Calu3 (cell line): ENCODE results near the gene LMX1A. TPM values are rescaled to one million over a fixed set of nuclear protein-coding genes. Genes with fewer than 3 reads are reported as not detected.

ENCODE experiments used
- BruUV-seq: library from RNA; stranded (reverse); fragments of 400-500 nt; replicated peaks from 2 replicates; lab custom pipeline; 2021; lab: Mats Ljungman, UMichigan
- CTCF ChIA-PET: fragments of 300-600 bp; sonication (Branson Sonifier 250); formaldehyde crosslinking; loops from one replicate; lab custom pipeline; 2022; ENCODE audit warnings: antibody characterized with exemption; lab: Charles Lee
- DNase-seq: peaks from one replicate; pipeline ENCODE4 v3.0.0; 2022
- H3K27ac Mint-ChIP-seq: one replicate; pipeline ENCODE4 v1.8.0; 2022; ENCODE audit warnings: mixed read lengths; ENCODE audit not compliant: unreplicated experiment
- H3K27me3 Mint-ChIP-seq: one replicate; pipeline ENCODE4 v1.8.0; 2022; ENCODE audit warnings: mixed read lengths; ENCODE audit not compliant: unreplicated experiment
- H3K36me3 Mint-ChIP-seq: one replicate; pipeline ENCODE4 v1.8.0; 2022; ENCODE audit warnings: mild to moderate bottlenecking, moderate library complexity, mixed read lengths; ENCODE audit not compliant: insufficient read depth, unreplicated experiment
- H3K4me1 Mint-ChIP-seq: one replicate; pipeline ENCODE4 v1.8.0; 2022; ENCODE audit warnings: mild to moderate bottlenecking, low read depth, mixed read lengths; ENCODE audit not compliant: unreplicated experiment
- H3K4me3 Mint-ChIP-seq: one replicate; pipeline ENCODE4 v1.8.0; 2022; ENCODE audit warnings: mild to moderate bottlenecking, low read depth, moderate library complexity, mixed read lengths; ENCODE audit not compliant: unreplicated experiment
- H3K9me3 Mint-ChIP-seq: one replicate; pipeline ENCODE4 v1.8.0; 2022; ENCODE audit warnings: low read depth, mixed read lengths; ENCODE audit not compliant: unreplicated experiment
- CTCF ChIP-seq: fragments of 200-600 bp; IDR thresholded peaks from one replicate; pipeline ENCODE4 v1.8.0; 2022; ENCODE audit warnings: antibody characterized with exemption; ENCODE audit not compliant: unreplicated experiment
- intact Hi-C: fragments of 100-400 bp; cut with micrococcal nuclease; formaldehyde crosslinking; loops from one replicate; pipeline ENCODE4 v1.10.0; 2022; ENCODE audit not compliant: unreplicated experiment
- total RNA-seq: library from RNA; stranded (reverse); gene quantifications from 2 replicates; pipeline ENCODE4 v1.2.3, GENCODE V29; 2022

The LMX1A gene
- total RNA-seq, 1 experiment from 2014 or later = not detected

- Mint-ChIP-seq H3K9me3 (no peaks in the 10 kb centered on the region), H3K27me3 (peaks cover 100% of the 10 kb centered on the region), H3K4me1 (peaks cover 2% of the 10 kb centered on the region), H3K27ac (no peak overlapping the region), H3K4me3 (no peak overlapping the region), H3K36me3 (no peaks in the 10 kb centered on the region)
- no TSS peak for BruUV-seq
- no peak for DNase-seq
- TF ChIP-seq CTCF = no peak
- CTCF ChIA-PET = interaction anchor here (1.0 to 1.3 kb wide), 2 partner anchors 13 to 21 kb away, joined by 3 read pairs; no protein-coding TSS in a partner anchor
- intact Hi-C loops = no loop called here
Measured at GRCh38 chr1:165387961-165388360, 31.4 kb upstream of the LMX1A start.

- intact Hi-C loops = no loop called here
- Mint-ChIP-seq H3K9me3 (no peaks in the 10 kb centered on the region), H3K36me3 (no peaks in the 10 kb centered on the region), H3K4me3 (no peak overlapping the region), H3K27me3 (peaks cover 100% of the 10 kb centered on the region), H3K4me1 (no peaks in the 10 kb centered on the region), H3K27ac (no peak overlapping the region)
- no peak for TF ChIP-seq CTCF
- CTCF ChIA-PET = interaction anchor here (1.0 to 1.3 kb wide), 2 partner anchors 13 to 21 kb away, joined by 3 read pairs; no protein-coding TSS in a partner anchor
- BruUV-seq = no TSS peak
- DNase-seq = no peak
Measured at GRCh38 chr1:165387505-165387904, 31.0 kb upstream of the LMX1A start.

GRCh38 chr1:165383599-165384405 is 27.3 kb upstream of the LMX1A start:
- TF ChIP-seq CTCF = no peak
- intact Hi-C loops = no loop called here
- Mint-ChIP-seq H3K27ac (no peak overlapping the region), H3K4me3 (no peak overlapping the region), H3K4me1 (no peaks in the 10 kb centered on the region), H3K36me3 (no peaks in the 10 kb centered on the region), H3K27me3 (peaks cover 99% of the 10 kb centered on the region), H3K9me3 (no peaks in the 10 kb centered on the region)
- BruUV-seq = no TSS peak
- CTCF ChIA-PET = no interaction called here
- DNase-seq = no peak

GRCh38 chr1:165383067-165383466 is 26.6 kb upstream of the LMX1A start:
- H3K27ac Mint-ChIP-seq = no peak overlapping the region
- no peak for TF ChIP-seq CTCF
- no peaks in the 10 kb centered on the region for H3K9me3 Mint-ChIP-seq
- intact Hi-C loops = no loop called here
- H3K27me3 Mint-ChIP-seq = peaks cover 92% of the 10 kb centered on the region
- CTCF ChIA-PET = no interaction called here
- no peak for DNase-seq
- no peaks in the 10 kb centered on the region for H3K36me3 Mint-ChIP-seq
- H3K4me3 Mint-ChIP-seq = no peak overlapping the region
- no TSS peak for BruUV-seq
- no peaks in the 10 kb centered on the region for H3K4me1 Mint-ChIP-seq
